Adipocyte (in vitro differentiated cells): Measurements from ENCODE around the gene TMEM132D.

Experiments
- DNase-seq: peaks from one replicate; pipeline ENCODE4 v3.0.0-alpha.2; 2015; ENCODE audit warnings: low read depth
- H3K27me3 ChIP-seq: replicated peaks from 2 replicates; pipeline ENCODE4 v1.7.0; 2013; ENCODE audit warnings: mild to moderate bottlenecking, low read length, moderate library complexity; ENCODE audit not compliant: control insufficient read depth, insufficient read depth
- H3K36me3 ChIP-seq: 2 replicates; pipeline ENCODE4 v1.7.0; 2013; ENCODE audit warnings: low read length, mild to moderate bottlenecking, moderate library complexity; ENCODE audit not compliant: control insufficient read depth, insufficient read depth, severe bottlenecking
- H3K4me1 ChIP-seq: 2 replicates; pipeline ENCODE4 v1.7.0; 2013; ENCODE audit warnings: mild to moderate bottlenecking, low read length, moderate library complexity; ENCODE audit not compliant: control insufficient read depth, insufficient read depth
- H3K4me3 ChIP-seq: 2 replicates; pipeline ENCODE4 v1.7.0; 2013; ENCODE audit warnings: mild to moderate bottlenecking, low read length, moderate library complexity
- H3K9ac ChIP-seq: 2 replicates; pipeline ENCODE4 v1.7.0; 2013; ENCODE audit warnings: mild to moderate bottlenecking, low read length, moderate library complexity
- H3K9me3 ChIP-seq: 2 replicates; pipeline ENCODE4 v1.7.0; 2013; ENCODE audit warnings: mild to moderate bottlenecking, low read length, moderate library complexity; ENCODE audit not compliant: control insufficient read depth

Gene TMEM132D

GRCh38 chr12:129075460-129076208 is 828.2 kb downstream of the TMEM132D start:
- Histone ChIP-seq H3K9me3 (no peaks in the 10 kb centered on the region), H3K27me3 (no peaks in the 10 kb centered on the region), H3K36me3 (no peaks in the 10 kb centered on the region), H3K9ac (no peak overlapping the region), H3K4me3 (no peak overlapping the region), H3K4me1 (no peaks in the 10 kb centered on the region)
- DNase-seq = no peak

DNA sequence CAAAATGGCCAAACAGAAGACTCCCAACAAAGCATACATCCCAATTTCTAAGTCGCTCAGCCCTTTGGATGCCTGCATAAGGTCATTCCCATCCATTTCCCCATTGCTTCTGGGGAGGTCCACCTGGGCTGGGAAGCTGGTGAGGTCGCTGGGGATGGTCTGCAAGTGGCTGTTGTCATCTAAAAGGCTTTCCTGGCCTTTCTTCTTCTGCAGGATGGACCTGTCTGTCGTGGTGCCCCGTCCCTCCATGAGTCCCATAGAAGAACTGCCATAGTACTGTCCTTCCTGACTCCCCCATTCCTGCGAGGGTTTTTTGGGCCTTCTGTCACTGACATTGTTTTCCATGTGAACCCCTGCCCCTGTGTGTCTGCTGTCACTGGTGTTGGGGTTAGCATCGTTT is 829.4 kb downstream of the TMEM132D start:
- H3K9ac ChIP-seq = no peak overlapping the region
- no peak for DNase-seq
- no peaks in the 10 kb centered on the region for H3K36me3 ChIP-seq

GRCh38 chr12:129073157-129073915 is 830.5 kb downstream of the TMEM132D start:
- H3K4me1 ChIP-seq = no peaks in the 10 kb centered on the region
- H3K27me3 ChIP-seq = no peaks in the 10 kb centered on the region
- H3K4me3 ChIP-seq = no peak overlapping the region
- no peak for DNase-seq
- no peaks in the 10 kb centered on the region for H3K9me3 ChIP-seq
- H3K9ac ChIP-seq = no peak overlapping the region
- no peaks in the 10 kb centered on the region for H3K36me3 ChIP-seq

More for the DNA sequence above, 829.4 kb downstream of the TMEM132D start:
- no peak overlapping the region for H3K4me3 ChIP-seq
- H3K4me1 ChIP-seq = no peaks in the 10 kb centered on the region
- H3K9me3 ChIP-seq = no peaks in the 10 kb centered on the region
- H3K27me3 ChIP-seq = no peaks in the 10 kb centered on the region

DNA sequence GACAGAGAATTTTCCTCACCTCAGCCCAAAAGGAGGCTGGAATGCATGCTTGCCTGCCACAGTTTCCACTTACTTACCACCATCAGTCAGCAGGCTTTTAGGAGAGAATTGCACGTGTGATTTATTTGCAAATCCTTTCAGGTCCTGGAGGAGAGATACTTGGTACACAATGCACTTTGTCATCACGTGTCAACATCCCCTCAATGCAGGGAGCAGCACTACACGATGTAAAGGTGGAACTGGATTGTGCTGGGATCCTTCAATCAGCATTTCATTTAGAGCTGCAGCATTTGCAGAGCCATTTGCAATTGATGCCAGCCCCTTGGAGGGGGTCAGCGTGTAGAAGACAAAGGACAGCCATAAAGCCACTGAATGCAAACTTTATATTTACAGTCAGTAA is 832.5 kb downstream of the TMEM132D start:
- H3K9me3 ChIP-seq = no peaks in the 10 kb centered on the region
- H3K4me3 ChIP-seq = no peak overlapping the region
- no peaks in the 10 kb centered on the region for H3K27me3 ChIP-seq
- no peak overlapping the region for H3K9ac ChIP-seq
- H3K36me3 ChIP-seq = no peaks in the 10 kb centered on the region
- DNase-seq = no peak
- no peaks in the 10 kb centered on the region for H3K4me1 ChIP-seq

GRCh38 chr12:129069886-129070285 is 833.9 kb downstream of the TMEM132D start:
- Histone ChIP-seq H3K9ac (no peak overlapping the region), H3K4me3 (no peak overlapping the region), H3K4me1 (no peaks in the 10 kb centered on the region), H3K27me3 (no peaks in the 10 kb centered on the region), H3K36me3 (no peaks in the 10 kb centered on the region), H3K9me3 (no peaks in the 10 kb centered on the region)
- no peak for DNase-seq

GRCh38 chr12:129068684-129069083 is 835.1 kb downstream of the TMEM132D start:
- DNase-seq = no peak
- no peaks in the 10 kb centered on the region for H3K9me3 ChIP-seq

GRCh38 chr12:129067491-129067890 is 836.3 kb downstream of the TMEM132D start:
- DNase-seq = peak; percentile 8
- no peak overlapping the region for H3K9ac ChIP-seq
- H3K9me3 ChIP-seq = no peaks in the 10 kb centered on the region

More at GRCh38 chr12:129068684-129069083, 835.1 kb downstream of the TMEM132D start:
- Histone ChIP-seq H3K27me3 (no peaks in the 10 kb centered on the region), H3K36me3 (no peaks in the 10 kb centered on the region), H3K4me3 (no peak overlapping the region), H3K9ac (no peak overlapping the region), H3K4me1 (no peaks in the 10 kb centered on the region)

GRCh38 chr12:129064209-129064855 is 839.5 kb downstream of the TMEM132D start:
- Histone ChIP-seq H3K4me3 (no peak overlapping the region), H3K36me3 (no peaks in the 10 kb centered on the region), H3K9ac (no peak overlapping the region), H3K27me3 (no peaks in the 10 kb centered on the region), H3K9me3 (no peaks in the 10 kb centered on the region), H3K4me1 (no peaks in the 10 kb centered on the region)
- no peak for DNase-seq

More at GRCh38 chr12:129067491-129067890, 836.3 kb downstream of the TMEM132D start:
- Histone ChIP-seq H3K4me1 (no peaks in the 10 kb centered on the region), H3K27me3 (no peaks in the 10 kb centered on the region), H3K4me3 (no peak overlapping the region), H3K36me3 (no peaks in the 10 kb centered on the region)

GRCh38 chr12:129063600-129063999 is 840.2 kb downstream of the TMEM132D start:
- no peaks in the 10 kb centered on the region for H3K4me1 ChIP-seq
- no peak overlapping the region for H3K9ac ChIP-seq
- H3K27me3 ChIP-seq = no peaks in the 10 kb centered on the region
- no peaks in the 10 kb centered on the region for H3K9me3 ChIP-seq
- DNase-seq = no peak
- H3K4me3 ChIP-seq = no peak overlapping the region
- no peaks in the 10 kb centered on the region for H3K36me3 ChIP-seq

GRCh38 chr12:129053232-129053631 is 850.6 kb downstream of the TMEM132D start:
- H3K4me1 ChIP-seq = no peaks in the 10 kb centered on the region
- H3K9me3 ChIP-seq = peaks cover 6% of the 10 kb centered on the region
- H3K27me3 ChIP-seq = no peaks in the 10 kb centered on the region
- no peaks in the 10 kb centered on the region for H3K36me3 ChIP-seq
- no peak overlapping the region for H3K4me3 ChIP-seq
- no peak overlapping the region for H3K9ac ChIP-seq
- no peak for DNase-seq

DNA sequence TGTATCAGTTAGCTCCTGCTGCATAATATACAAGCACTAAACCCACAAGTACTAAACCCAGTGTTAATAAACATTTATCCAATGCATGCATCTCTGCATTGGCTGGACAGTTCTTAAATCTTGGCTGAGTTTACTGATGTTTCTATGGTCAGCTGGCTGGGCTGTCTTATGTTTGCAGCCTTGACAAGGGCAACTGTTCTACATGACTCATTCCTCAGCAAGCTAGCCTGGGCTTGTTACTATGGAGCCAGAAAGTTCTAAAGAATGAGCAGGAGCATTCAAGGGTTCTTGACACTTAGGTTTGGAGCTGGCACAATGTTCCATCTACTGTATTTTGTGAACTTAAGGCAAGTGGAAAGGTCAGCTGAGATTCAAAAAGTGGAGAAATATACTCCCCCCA is 851.5 kb downstream of the TMEM132D start:
- Histone ChIP-seq H3K9ac (no peak overlapping the region), H3K27me3 (no peaks in the 10 kb centered on the region), H3K4me3 (no peak overlapping the region), H3K36me3 (no peaks in the 10 kb centered on the region), H3K9me3 (peaks cover 6% of the 10 kb centered on the region), H3K4me1 (no peaks in the 10 kb centered on the region)
- DNase-seq = peak; percentile 34
